Tibial nerve (tissue), 4 donors: Measurements from ENCODE around the gene G3BP2.

Experiments used
- CTCF ChIP-seq, 5 experiments: fragments of 200-600 bp in 3 of 5; fragments of 450-650 bp in 2 of 5; sonication (generic) in 3 of 5; IDR thresholded peaks; one replicate each; pipeline ENCODE4 v1.5.1; 2016 to 2019; ENCODE audit warnings: antibody characterized with exemption in 5 of 5, mild to moderate bottlenecking in 3 of 5, moderate library complexity in 2 of 5
- EP300 ChIP-seq, 2 donors: sonication (generic); formaldehyde crosslinking; IDR thresholded peaks; one replicate each; pipeline ENCODE4 v1.6.1; 2017; ENCODE audit warnings: antibody characterized with exemption in 2 of 2, mild to moderate bottlenecking in 1 of 2

- TF ChIP-seq EP300 (IDR thresholded peaks at IDR 0.05) (no peak), CTCF (IDR thresholded peaks at IDR 0.05) (no peak)
Measured at GRCh38 chr4:75623026-75623425, 50.2 kb downstream of the G3BP2 start.
